Heart left ventricle (tissue), 16 donors: ENCODE measurements around the gene DTX2. TPM values are rescaled to one million over a fixed set of nuclear protein-coding genes. Genes with fewer than 3 reads are reported as not detected.
"Not testable (repeated sequence)": the region's sequence is repeated elsewhere in the genome, so short reads cannot be mapped to it uniquely, and the experiment has no call there.

ENCODE experiments used
- ATAC-seq, 4 donors: fragments of 200-7000 bp; cut with Tn5 transposase; one replicate each; pipeline ENCODE4 v1.9.1; 2020 to 2022; ENCODE audit warnings: moderate library complexity in 4 of 4, mild to moderate bottlenecking in 3 of 4, moderate number of reproducible peaks in 1 of 4
- DNase-seq, 5 donors: peaks; one replicate each; pipeline ENCODE4 v3.0.0-alpha.2; 2020
- H3K27ac ChIP-seq, 12 donors: fragments of 200-600 bp; sonication (generic) in 4 of 12; one replicate each; pipeline versions ENCODE4 v1.5.0 to v1.8.0; 2016 to 2022; ENCODE audit warnings: mild to moderate bottlenecking in 2 of 12
- H3K27me3 ChIP-seq, 9 donors: fragments of 200-600 bp; sonication (generic) in 2 of 9; one replicate each; pipeline versions ENCODE4 v1.5.1 to v1.8.0; 2016 to 2022; ENCODE audit warnings: mild to moderate bottlenecking in 3 of 9
- H3K36me3 ChIP-seq, 9 donors: fragments of 200-600 bp; sonication (generic) in 2 of 9; one replicate each; pipeline versions ENCODE4 v1.5.0 to v1.8.0; 2018 to 2022; ENCODE audit warnings: mild to moderate bottlenecking in 2 of 9
- H3K4me1 ChIP-seq, 12 donors: fragments of 200-600 bp; sonication (generic) in 4 of 12; one replicate each; pipeline versions ENCODE4 v1.5.0 to v1.8.0; 2016 to 2022; ENCODE audit warnings: mild to moderate bottlenecking in 3 of 12
- H3K4me3 ChIP-seq, 12 donors: fragments of 200-600 bp; sonication (generic) in 4 of 12; one replicate each; pipeline versions ENCODE4 v1.5.0 to v1.8.0; 2017 to 2022; ENCODE audit warnings: mild to moderate bottlenecking in 9 of 12, moderate library complexity in 4 of 12
- H3K9me3 ChIP-seq, 12 donors: fragments of 200-600 bp; sonication (generic) in 4 of 12; one replicate each; pipeline versions ENCODE4 v1.5.0 to v1.8.0; 2016 to 2022; ENCODE audit warnings: mild to moderate bottlenecking in 1 of 12
- WGBS, 4 donors: extraction: QIAGEN DNeasy Blood & Tissue Kit in 2 of 4; methylation state at CpG; one replicate each; pipeline versions ENCODE4 v1.1.5 to v1.1.7; 2013 to 2018; 5-methylcytosine and 5-hydroxymethylcytosine counted together
- intact Hi-C, 10 donors: fragments of 100-400 bp; cut with DNase I; formaldehyde crosslinking; loops; one replicate each; pipeline versions ENCODE4 v1.11.1 to v1.14.2; 2022
- polyA plus RNA-seq, 2 donors: library from polyadenylated mRNA; stranded (reverse); fragments of 200-250 nt; gene quantifications; one replicate each; pipeline ENCODE4 v1.2.3, GENCODE V29; 2013
- total RNA-seq, 9 donors: library from RNA; depleted of rRNA in 2 of 9; stranded (reverse); fragments of >200 nt in 2 of 9; fragmentation: NEBNext Ultra II Directional in 3 of 9; extraction: Animal tissue kit (Norgen Biotek cat#: 25700) in 3 of 9; gene quantifications; one replicate each; pipeline versions ENCODE4 v1.1.0 to v1.2.4, GENCODE V29; 2016 to 2023
- donor health status: ischemic (EF 13 %, LVEDD 7.1; RV severe dilation, severe dysfunction).
- donor health status: healthy with polysubstance abuse.
- donor health status: DM: no; HTN: yes; CAD: no.
- donor health status: DM: no; HTN: no; CAD: no.
- donor health status: ischemic (EF 25% LVEDD 6.9; RV normal size, moderate dysfunction).
- donor health status: ischemic (EF 25% LVEDD 5.7; RV mildly dilated, moderate dysfunction).
- donor health status: healthy.
- donor health status: DM: yes; HTN: yes; CAD: no.
- donor health status: ischemic (EF 35%, LVEDD 5.7; RV mildly dilated, moderate dysfunction).
- donor health status: nonischemic (EF 11% LVEDD 7.7; RV severe dilation, severe dysfunction).
- donor health status: DM: yes; HTN: yes; CAD: no.
- donor health status: PGD.
- donor health status: ischemic (EF 29% LVEDD 5.4; RV normal size, mild dysfunction).
- donor health status: nonischemic (EF 23%, LVEDD 6.1; RV moderate dilation, normal function).

DTX2 gene
- total and polyA plus RNA-seq, 11 donors = 6.2 to 23.0 (median 13.8) TPM

DNA sequence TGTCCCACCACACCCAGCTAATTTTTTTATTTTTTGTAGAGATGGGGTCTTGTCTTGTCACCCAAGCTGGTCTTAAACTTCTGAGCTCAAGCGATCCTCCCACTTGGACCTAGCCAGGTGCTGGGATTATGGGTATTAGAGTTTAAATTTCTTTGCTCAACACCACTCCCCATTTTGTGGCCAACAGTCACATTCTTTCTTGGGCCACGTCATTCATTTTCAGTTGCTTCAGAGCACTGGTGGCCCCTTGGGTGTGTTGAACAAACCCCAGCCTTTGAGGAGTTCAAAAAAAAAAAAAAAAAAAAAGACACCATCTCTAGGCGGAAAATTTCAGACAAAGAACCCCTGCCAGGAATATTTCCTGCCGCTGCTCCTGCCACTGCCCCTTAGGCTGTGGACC lies 4.5 kb upstream of the DTX2 start:
- H3K36me3 ChIP-seq, DNase-seq, intact Hi-C loops, ATAC-seq, H3K9me3 ChIP-seq, H3K4me1 ChIP-seq, H3K27me3 ChIP-seq, H3K4me3 ChIP-seq, H3K27ac ChIP-seq: not testable (repeated sequence)
- 70% methylated on average over 2 of the region's 4 CpGs; no CpG with 5 or more reads in 3 of the 4 donors for WGBS, 4 donors

DNA sequence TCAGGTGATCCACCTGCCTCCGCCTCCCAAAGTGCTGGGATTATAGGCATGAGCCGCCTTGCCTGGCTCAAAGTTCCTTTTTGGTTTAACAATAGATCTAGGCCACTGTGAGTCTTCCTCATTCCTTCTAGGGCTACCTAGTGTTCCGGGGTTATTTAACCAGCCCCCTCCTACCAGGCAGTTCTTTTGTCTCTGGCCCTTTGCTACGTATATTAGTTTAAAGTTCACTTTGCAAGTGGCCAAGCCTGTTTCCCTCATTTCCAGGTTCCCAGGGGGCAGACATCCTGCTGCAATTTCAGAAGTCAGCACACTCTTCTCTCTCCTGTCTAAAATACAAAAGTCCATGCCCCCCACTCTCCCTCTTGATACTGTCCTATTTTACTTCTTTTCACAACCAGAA lies 3.0 kb upstream of the DTX2 start:
- H3K27me3 ChIP-seq, ATAC-seq, H3K36me3 ChIP-seq, DNase-seq, H3K4me1 ChIP-seq, intact Hi-C loops, H3K27ac ChIP-seq, H3K4me3 ChIP-seq, H3K9me3 ChIP-seq: not testable (repeated sequence)
- WGBS, 4 donors = 28 to 49% (median 45%) methylated on average over 1 to 2 of the region's 4 CpGs

DNA sequence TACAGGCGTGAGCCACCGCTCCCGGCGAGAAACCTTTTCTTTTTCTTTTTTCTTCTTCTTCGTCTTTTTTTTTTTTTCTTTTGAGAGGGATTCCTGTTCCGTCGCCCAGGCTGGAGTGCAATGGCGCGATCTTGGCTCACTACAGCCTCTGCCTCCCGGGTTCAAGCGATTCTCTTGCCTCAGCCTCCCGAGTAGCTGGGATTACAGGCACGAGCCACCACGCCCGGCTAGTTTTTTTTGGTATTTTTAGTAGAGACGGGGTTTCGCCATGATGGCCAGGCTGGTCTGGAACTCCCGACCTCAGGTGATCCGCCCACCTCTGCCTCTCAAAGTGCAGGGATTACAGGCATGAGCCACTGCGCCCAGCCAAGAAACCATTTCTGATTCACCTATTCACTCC lies 742 bp upstream of the DTX2 start:
- H3K36me3 ChIP-seq, H3K4me3 ChIP-seq, H3K9me3 ChIP-seq, intact Hi-C loops, H3K4me1 ChIP-seq, H3K27me3 ChIP-seq, ATAC-seq, DNase-seq, H3K27ac ChIP-seq: not testable (repeated sequence)
- WGBS, 4 donors = 86 to 90% (median 88%) methylated on average over 14 to 15 of the region's 20 CpGs

DNA sequence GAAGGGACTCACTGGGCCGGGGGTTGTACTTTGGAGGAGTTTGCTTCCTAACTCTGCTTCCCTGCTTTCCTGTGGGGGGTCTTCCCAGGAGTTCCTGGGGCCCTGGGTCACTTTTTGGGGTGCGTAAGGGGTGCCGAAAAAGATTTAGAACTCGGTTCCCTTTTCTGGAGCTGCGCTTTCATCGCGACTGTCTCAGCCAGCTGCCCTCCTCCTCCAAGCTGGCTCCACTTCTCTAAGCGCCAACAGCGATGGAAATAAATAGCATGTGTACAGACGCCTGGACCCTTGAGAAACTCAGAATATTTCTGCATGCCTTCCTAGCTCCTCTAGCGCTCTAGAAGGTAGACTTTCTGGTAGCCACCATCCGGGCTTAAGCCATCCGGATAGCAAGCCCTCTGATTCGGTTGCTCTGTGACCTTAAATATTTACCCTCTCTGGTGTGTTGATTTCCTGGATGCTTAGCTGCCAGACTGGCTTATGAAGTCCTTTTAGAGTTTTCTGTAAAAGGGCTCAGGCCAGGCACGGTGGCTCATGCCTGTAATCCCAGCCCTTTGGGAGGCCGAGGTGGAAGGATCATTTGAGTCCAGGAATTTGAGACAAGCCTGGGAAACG lies 868 bp downstream of the DTX2 start:
- H3K4me1 ChIP-seq, H3K36me3 ChIP-seq, H3K27ac ChIP-seq, H3K9me3 ChIP-seq, H3K4me3 ChIP-seq, DNase-seq, intact Hi-C loops, H3K27me3 ChIP-seq: not testable (repeated sequence)
- ATAC-seq = peak in 3 of 4 donors; percentile 3 to 33 (median 17)
- WGBS, 4 donors = no CpG with 5 or more reads among the region's 17 CpGs

DNA sequence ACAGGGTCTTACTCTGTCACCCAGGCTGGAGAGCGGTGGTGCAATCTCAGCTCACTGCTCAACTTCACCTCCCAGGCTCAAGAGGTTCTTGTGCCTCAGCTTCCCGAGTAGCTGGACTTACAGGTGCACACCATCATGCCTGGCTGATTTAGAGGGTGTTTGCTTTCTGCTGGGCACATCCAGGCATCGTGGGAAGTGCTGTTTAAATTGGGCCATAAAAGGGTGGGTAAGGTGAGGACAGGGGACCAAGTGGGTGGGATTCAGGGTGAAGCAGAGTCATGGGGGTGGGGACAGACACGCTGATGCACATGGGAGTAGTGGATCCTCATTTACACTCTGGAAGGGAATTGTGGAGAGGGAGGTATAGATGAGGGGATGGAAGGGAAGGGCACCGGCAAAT lies 3.5 kb downstream of the DTX2 start:
- ATAC-seq, H3K9me3 ChIP-seq, DNase-seq, H3K36me3 ChIP-seq, intact Hi-C loops, H3K27ac ChIP-seq, H3K4me3 ChIP-seq, H3K27me3 ChIP-seq: not testable (repeated sequence)
- peaks cover 3 to 14% (median 6%) of the 10 kb centered on the region in 12 donors for H3K4me1 ChIP-seq
- 85 to 91% (median 90%) methylated on average over 4 to 5 of the region's 5 CpGs for WGBS, 4 donors

DNA sequence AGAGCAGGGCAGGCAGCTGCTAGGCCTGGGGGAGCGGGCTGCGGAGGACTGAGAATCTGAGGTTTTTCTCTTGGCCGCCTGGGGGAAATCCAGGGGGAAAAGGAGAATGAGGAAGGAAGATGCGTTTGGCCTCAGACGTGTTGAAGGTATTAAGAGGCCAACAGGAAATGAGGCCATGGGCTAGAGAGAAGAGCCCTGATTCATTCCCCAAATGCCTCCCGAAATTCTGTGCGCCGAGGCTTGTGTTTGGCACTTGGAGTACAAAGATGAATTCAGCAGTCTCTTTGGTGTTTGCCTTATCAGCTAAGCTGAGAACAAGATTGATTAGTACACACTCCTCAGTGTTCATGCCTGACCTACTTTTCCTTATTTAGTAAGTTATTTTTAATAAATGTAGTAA lies 4.4 kb downstream of the DTX2 start:
- DNase-seq, H3K27me3 ChIP-seq, H3K9me3 ChIP-seq, H3K4me3 ChIP-seq, H3K27ac ChIP-seq, H3K36me3 ChIP-seq, intact Hi-C loops: not testable (repeated sequence)
- peak; percentile 25 to 46 (median 40) for ATAC-seq
- H3K4me1 ChIP-seq = peaks cover 3 to 14% (median 6%) of the 10 kb centered on the region in 12 donors
- no CpG with 5 or more reads among the region's 8 CpGs for WGBS, 4 donors

DNA sequence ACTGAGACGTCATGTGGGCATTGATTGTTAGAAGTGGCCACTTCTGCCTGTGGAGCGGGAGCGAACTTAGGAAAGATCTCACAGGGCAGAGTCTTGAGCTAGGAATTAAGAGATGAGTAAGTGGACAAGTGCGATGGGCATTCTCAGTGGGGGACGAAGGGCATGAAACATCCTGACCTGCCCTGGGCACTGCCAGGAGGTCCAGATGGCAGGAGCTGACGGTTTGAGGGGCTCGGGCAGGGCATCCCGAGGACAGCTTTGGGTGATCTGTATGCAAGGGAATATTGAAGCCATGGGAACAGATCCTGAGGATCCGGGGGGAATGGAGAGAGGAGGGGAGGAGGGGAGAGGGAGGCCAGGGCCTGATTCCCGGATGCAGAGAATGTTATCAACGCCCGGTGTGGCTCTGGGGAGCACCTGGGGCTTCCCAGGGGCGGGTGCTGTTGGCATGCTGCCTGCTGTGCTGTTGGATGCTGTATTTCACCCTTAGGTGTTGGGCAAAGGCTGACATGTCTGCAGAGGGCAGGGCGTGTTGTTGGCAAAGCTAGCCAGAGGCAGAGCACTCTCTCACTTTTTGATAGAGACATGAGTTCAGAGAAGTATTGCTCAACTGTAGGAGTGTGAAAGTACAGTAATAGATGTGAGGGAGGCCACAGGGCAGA lies 6.4 kb downstream of the DTX2 start:
- 50 to 57% (median 53%) methylated on average over 10 of the region's 14 CpGs for WGBS, 4 donors
- H3K36me3 ChIP-seq, H3K27me3 ChIP-seq, intact Hi-C loops, H3K4me3 ChIP-seq, H3K9me3 ChIP-seq: not testable (repeated sequence)
- Histone ChIP-seq H3K4me1 (peaks cover 3 to 14% (median 6%) of the 10 kb centered on the region in 12 donors), H3K27ac (peak overlapping the region in 1 of 12 donors; percentile 30)
- DNase-seq (peak in 4 of 5 donors; percentile 28 to 72 (median 62)), ATAC-seq (peak; percentile 64 to 94 (median 82))

DNA sequence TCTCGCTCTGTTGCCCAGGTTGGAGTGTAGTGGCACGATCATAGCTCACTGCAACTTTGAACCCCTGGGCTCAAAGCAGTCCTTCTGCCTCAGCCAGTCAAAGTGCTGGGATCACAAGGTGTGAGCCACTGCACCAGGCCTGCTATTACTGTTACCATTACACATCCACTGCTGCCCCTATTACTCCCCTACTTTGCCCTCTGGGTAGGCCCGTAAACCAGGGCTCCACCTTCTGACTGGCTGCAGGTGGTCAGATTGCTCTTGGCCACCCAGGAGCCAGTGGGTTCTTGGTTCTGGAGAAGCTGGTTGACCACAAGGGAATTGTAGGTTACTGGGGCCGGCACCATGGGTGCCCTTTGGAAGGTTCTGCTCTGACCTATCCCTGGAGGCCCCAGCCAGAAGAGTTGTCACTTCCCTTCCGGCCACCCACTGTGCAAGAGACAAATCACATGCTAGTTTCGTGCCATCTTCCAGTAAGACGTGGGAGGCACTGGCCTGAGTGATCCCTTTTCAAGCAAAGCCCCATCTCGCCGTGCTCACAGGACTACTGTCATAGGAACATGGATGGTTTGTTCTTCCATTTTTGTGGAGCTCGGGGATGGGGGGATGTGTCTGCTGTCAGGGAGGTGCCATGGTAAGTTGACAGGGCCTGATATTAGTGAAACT lies 10.2 kb downstream of the DTX2 start:
- 86 to 93% (median 90%) methylated on average over 5 to 10 of the region's 10 CpGs for WGBS, 4 donors
- intact Hi-C loops, DNase-seq, H3K27ac ChIP-seq, H3K4me3 ChIP-seq, H3K9me3 ChIP-seq, H3K27me3 ChIP-seq, H3K4me1 ChIP-seq, ATAC-seq, H3K36me3 ChIP-seq: not testable (repeated sequence)

DNA sequence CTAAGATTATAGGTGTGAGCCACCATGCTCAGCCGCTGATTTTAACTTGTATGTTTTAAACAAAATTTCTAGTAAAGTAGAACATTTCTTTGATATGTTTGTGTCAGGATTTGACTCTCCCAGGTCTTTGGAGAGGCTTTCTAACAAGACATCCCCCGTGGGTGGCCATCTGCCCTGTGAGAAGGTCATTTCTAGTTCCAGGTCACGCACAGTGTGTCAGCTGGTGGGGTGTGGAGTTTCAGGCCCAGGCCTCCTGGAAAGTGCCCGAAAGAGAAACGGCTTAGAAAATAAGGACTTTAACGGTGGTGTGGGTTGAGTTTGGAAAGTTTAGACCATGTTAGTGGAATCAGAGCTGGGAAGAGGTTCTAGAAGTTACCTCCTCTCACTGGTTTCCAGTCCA lies 11.6 kb downstream of the DTX2 start:
- H3K27ac ChIP-seq, H3K4me3 ChIP-seq, ATAC-seq, H3K4me1 ChIP-seq, DNase-seq, H3K27me3 ChIP-seq, intact Hi-C loops, H3K9me3 ChIP-seq, H3K36me3 ChIP-seq: not testable (repeated sequence)
- 93 to 100% (median 98%) methylated on average over 1 to 2 of the region's 6 CpGs for WGBS, 4 donors

DNA sequence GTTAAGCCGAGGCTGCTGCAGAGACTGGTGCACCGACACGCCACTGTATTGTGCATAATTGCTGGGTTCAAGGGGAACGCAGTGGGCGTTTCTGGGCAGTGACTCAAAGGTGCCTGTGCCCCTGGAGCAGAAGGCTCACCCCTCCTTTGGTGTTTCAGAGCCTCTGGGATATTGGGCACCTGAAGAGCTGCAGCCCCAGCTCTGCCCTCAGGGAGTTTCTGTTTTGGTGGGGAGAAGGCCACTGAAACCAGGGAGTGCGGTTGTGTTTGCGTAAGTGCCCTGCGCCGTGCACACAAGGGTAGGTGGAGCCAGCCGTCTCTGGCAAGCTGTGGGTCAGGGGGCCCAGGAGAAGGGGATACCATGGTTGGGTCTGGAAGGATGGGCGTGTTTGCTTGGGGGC lies 14.8 kb downstream of the DTX2 start:
- H3K27me3 ChIP-seq, H3K4me1 ChIP-seq, H3K9me3 ChIP-seq, DNase-seq, ATAC-seq, intact Hi-C loops, H3K4me3 ChIP-seq, H3K27ac ChIP-seq: not testable (repeated sequence)
- 99 to 100% methylated on average over 2 to 6 of the region's 11 CpGs; no CpG with 5 or more reads in 2 of the 4 donors for WGBS, 4 donors
- H3K36me3 ChIP-seq = peaks cover 0 to 15% (median 0%) of the 10 kb centered on the region in 9 donors
